Metanephros (tissue), 2 donors: Measurements from ENCODE around the gene TMEM217. TPM values are rescaled to one million over a fixed set of nuclear protein-coding genes. Genes with fewer than 3 reads are reported as not detected.

Experiments
- small RNA-seq: library from RNA; depleted of rRNA; stranded (forward); fragments of <200 nt; gene quantifications from one replicate; pipeline ENCODE3, GENCODE V24; 2014; ENCODE audit warnings: low replicate concordance
- total RNA-seq: library from RNA; depleted of rRNA; stranded (reverse); fragments of >200 nt; gene quantifications from one replicate; pipeline ENCODE4 v1.2.3, GENCODE V29; 2014

Gene TMEM217
- total RNA-seq: 1.4 TPM

GRCh38 chr6:37257634-37258404 lies at the start of gene TMEM217, which contains the start of gene TBC1D22B:
Gene TMEM217 (minus strand): TSS chr6:37258144. CDS start chr6:37219030, 39,114 bp downstream.
Gene TBC1D22B (plus strand): TSS chr6:37257772. CDS start chr6:37257918, 146 bp downstream.

GRCh38 chr6:37169496-37170272 lies 88.3 kb downstream of the TMEM217 start, which contains the start of gene PIM1:
Gene PIM1 (plus strand): TSS chr6:37170152. CDS start chr6:37170576, 424 bp downstream.

Small RNA genes lying within 50 kb of the gene (small RNA-seq; reads per million reads assigned to genes)
- gene AL096712.1: not detected

Other genes starting within 250 kb of the TMEM217 start
- gene PIM1, start 88.0 kb downstream of the TMEM217 start, total RNA-seq: 51.5 TPM
- 9.7 TPM for gene TBC1D22B, start 372 bp downstream of the TMEM217 start, total RNA-seq
- 15.6 TPM for gene RNF8, start 95.8 kb upstream of the TMEM217 start, total RNA-seq
- gene CMTR1, start 175.1 kb upstream of the TMEM217 start, total RNA-seq: 38.1 TPM
- 14.3 TPM for gene CCDC167, start 241.7 kb upstream of the TMEM217 start, total RNA-seq